Stomach (tissue), 4 donors: ENCODE results near the gene COQ6.

ENCODE experiments used
- POLR2A ChIP-seq, 4 donors: fragments of 450-650 bp; IDR thresholded peaks; one replicate each; pipeline ENCODE4 v1.6.1; 2016; ENCODE audit warnings: antibody characterized with exemption in 4 of 4, control low read depth in 2 of 4, mild to moderate bottlenecking in 1 of 4, moderate library complexity in 1 of 4
- TF ChIP-seq, protein P1 (sequence below), 7 experiments: fragments of 450-650 bp in 4 of 7; fragments of 200-600 bp in 3 of 7; sonication (generic) in 3 of 7; IDR thresholded peaks; one replicate each; pipeline ENCODE4 v1.5.1; 2016 to 2019; ENCODE audit warnings: antibody characterized with exemption in 7 of 7, control low read depth in 2 of 7, mild to moderate bottlenecking in 1 of 7

DNA sequence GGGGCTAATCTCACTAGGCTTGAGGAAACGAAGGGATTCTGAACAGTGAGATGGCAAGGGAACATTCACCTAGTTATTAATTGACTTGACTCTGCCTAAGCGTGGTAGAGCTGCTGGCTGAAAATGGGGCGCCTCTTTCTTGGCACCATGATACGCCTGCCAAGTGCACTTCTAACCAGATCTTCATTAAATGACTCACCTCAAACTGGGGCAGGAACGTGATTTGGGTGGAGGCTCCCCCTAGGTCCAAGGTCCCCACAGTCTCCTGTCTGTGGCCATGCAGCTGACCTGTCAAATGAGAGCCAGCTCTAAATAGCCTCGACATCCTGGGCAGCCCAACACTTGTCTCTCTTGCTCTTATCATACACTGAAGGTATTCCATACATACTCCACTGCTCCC is 26.0 kb downstream of the COQ6 start:
- TF ChIP-seq POLR2A (IDR thresholded peaks at IDR 0.05): no peak
- TF ChIP-seq, protein P1, sequence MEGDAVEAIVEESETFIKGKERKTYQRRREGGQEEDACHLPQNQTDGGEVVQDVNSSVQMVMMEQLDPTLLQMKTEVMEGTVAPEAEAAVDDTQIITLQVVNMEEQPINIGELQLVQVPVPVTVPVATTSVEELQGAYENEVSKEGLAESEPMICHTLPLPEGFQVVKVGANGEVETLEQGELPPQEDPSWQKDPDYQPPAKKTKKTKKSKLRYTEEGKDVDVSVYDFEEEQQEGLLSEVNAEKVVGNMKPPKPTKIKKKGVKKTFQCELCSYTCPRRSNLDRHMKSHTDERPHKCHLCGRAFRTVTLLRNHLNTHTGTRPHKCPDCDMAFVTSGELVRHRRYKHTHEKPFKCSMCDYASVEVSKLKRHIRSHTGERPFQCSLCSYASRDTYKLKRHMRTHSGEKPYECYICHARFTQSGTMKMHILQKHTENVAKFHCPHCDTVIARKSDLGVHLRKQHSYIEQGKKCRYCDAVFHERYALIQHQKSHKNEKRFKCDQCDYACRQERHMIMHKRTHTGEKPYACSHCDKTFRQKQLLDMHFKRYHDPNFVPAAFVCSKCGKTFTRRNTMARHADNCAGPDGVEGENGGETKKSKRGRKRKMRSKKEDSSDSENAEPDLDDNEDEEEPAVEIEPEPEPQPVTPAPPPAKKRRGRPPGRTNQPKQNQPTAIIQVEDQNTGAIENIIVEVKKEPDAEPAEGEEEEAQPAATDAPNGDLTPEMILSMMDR (IDR thresholded peaks at IDR 0.05): no peak
